K562 (cell line): ENCODE data around the gene SLC22A1. TPM values are rescaled to one million over a fixed set of nuclear protein-coding genes. Genes with fewer than 3 reads are reported as not detected.

Source experiments
- CC2D1A ChIP-seq: fragments of 450-650 bp; IDR thresholded peaks from 2 replicates; pipeline ENCODE4 v1.6.1; 2017; ENCODE audit warnings: mild to moderate bottlenecking
- DLX4 ChIP-seq: fragments of 250-450 bp; sonication (Bioruptor Pico); IDR thresholded peaks from 2 replicates; pipeline ENCODE4 v1.6.1; 2021; ENCODE audit warnings: mild to moderate bottlenecking
- DPF2 ChIP-seq: fragments of 450-650 bp; IDR thresholded peaks from 2 replicates; pipeline ENCODE4 v1.6.1; 2016
- ETS1 ChIP-seq: conservative IDR thresholded peaks from 2 replicates; pipeline ENCODE4 v1.6.1; 2011; ENCODE audit warnings: low read depth, mild to moderate bottlenecking, low read length; ENCODE audit not compliant: control insufficient read depth
- GATA2 ChIP-seq: sonication (generic); formaldehyde crosslinking; IDR thresholded peaks from 2 replicates; pipeline ENCODE4 v1.4.0; 2020; ENCODE audit warnings: mild to moderate bottlenecking, missing genetic modification reagents
- HDAC6 ChIP-seq: IDR thresholded peaks from 2 replicates; pipeline ENCODE4 v1.6.1; 2012; ENCODE audit warnings: low read depth, mild to moderate bottlenecking, control low read depth, inconsistent platforms, low read length, moderate library complexity
- MYNN ChIP-seq, 2 experiments: sonication (generic); formaldehyde crosslinking in 1 of 2; IDR thresholded peaks; 2 replicates each; pipeline versions ENCODE4 v1.5.0 to v1.6.1; 2016 to 2020; ENCODE audit warnings: antibody characterized with exemption in 1 of 2, missing genetic modification reagents in 1 of 2
- NBN ChIP-seq: fragments of 450-650 bp; IDR thresholded peaks from 2 replicates; pipeline ENCODE4 v1.6.1; 2016; ENCODE audit warnings: low read depth, mild to moderate bottlenecking
- NCOA2 ChIP-seq, 2 experiments: fragments of 450-650 bp; IDR thresholded peaks; 2 replicates each; pipeline ENCODE4 v1.6.1; 2018; ENCODE audit warnings: mild to moderate bottlenecking in 2 of 2, moderate library complexity in 1 of 2; ENCODE audit not compliant: partially characterized antibody in 2 of 2
- NUFIP1 ChIP-seq: fragments of 450-650 bp; IDR thresholded peaks from 2 replicates; pipeline ENCODE4 v1.6.1; 2018; ENCODE audit not compliant: partially characterized antibody
- PHF20 ChIP-seq: fragments of 450-650 bp; IDR thresholded peaks from 2 replicates; pipeline ENCODE4 v1.6.1; 2018; ENCODE audit not compliant: partially characterized antibody
- RCOR1 ChIP-seq, 2 experiments: IDR thresholded peaks; 2 replicates each; pipeline ENCODE4 v1.6.1; 2012; ENCODE audit warnings: low read depth in 2 of 2, low read length in 2 of 2, borderline replicate concordance in 1 of 2, improper control_type of control experiment in 1 of 2
- REST ChIP-seq, 2 experiments: fragments of 450-650 bp; formaldehyde crosslinking in 1 of 2; IDR thresholded peaks; 2 replicates each; pipeline versions ENCODE4 v1.4.0 to v1.6.1; 2014 to 2020; ENCODE audit warnings: mild to moderate bottlenecking in 2 of 2, borderline replicate concordance in 1 of 2, low read depth in 1 of 2
- RUNX1 ChIP-seq: sonication (generic); IDR thresholded peaks from 2 replicates; pipeline ENCODE4 v1.6.1; 2016; ENCODE audit warnings: antibody characterized with exemption, low read depth
- TRIM24 ChIP-seq, 2 experiments: fragments of 450-650 bp; IDR thresholded peaks; 2 replicates each; pipeline ENCODE4 v1.6.1; 2016
- ZNF134 ChIP-seq: fragments of 250-450 bp; sonication (Bioruptor Pico); conservative IDR thresholded peaks from 2 replicates; pipeline ENCODE4 v1.4.0; 2020
- ZNF354B ChIP-seq: fragments of 250-450 bp; sonication (Bioruptor Pico); IDR thresholded peaks from 2 replicates; pipeline ENCODE4 v1.4.0; 2020
- ZNF384 ChIP-seq: IDR thresholded peaks from 2 replicates; pipeline ENCODE4 v1.6.1; 2012; ENCODE audit warnings: low read depth, low read length, improper control_type of control experiment
- ZSCAN29 ChIP-seq: fragments of 450-650 bp; IDR thresholded peaks from 2 replicates; pipeline ENCODE4 v1.6.1; 2017
- polyA plus RNA-seq, 8 experiments: library from polyadenylated mRNA; depleted of rRNA in 4 of 8; stranded (reverse) in 5 of 8; unstranded in 3 of 8; fragments of >200 nt; fragmentation: Nextera tagmentation in 2 of 8; fragmentation: Illumina TruSeq in 1 of 8; extraction: Ambion mirVana in 2 of 8; extraction: Trizol in 1 of 8; gene quantifications; 2 replicates each; pipeline versions ENCODE4 v1.2.1 to v1.2.3, GENCODE V29; 2011 to 2014; ENCODE audit warnings: inconsistent platforms in 1 of 8, missing spikeins in 1 of 8
- total RNA-seq, 7 experiments: library from RNA; depleted of rRNA in 6 of 7; stranded (reverse); fragments of >200 nt in 6 of 7; fragmentation: Illumina TruSeq in 2 of 7; extraction: Trizol in 2 of 7; gene quantifications; 2 replicates each; pipeline versions ENCODE4 v1.2.1 to v1.2.3, GENCODE V29; 2011 to 2021; ENCODE audit warnings: low replicate concordance in 1 of 7

SLC22A1 gene
- total and polyA plus RNA-seq, 9 of the 15 experiments (the other 6 are each of a cell fraction or from before 2014, with no cell fraction given): 0.11 to 0.60 (median 0.26) TPM; not detected in 4

- TF ChIP-seq REST (IDR thresholded peaks at IDR 0.05; ENCODE audit: borderline replicate concordance): peak; percentile 18; the same call in 1 of the 2 replicates
- no peak for TF ChIP-seq REST (CRISPR knock-in tag; IDR thresholded peaks at IDR 0.05; ENCODE audit: low read depth)
- TF ChIP-seq HDAC6: no peak
- 0 out of 2 replicates have a peak, but pooled peaks have one; percentile 6 for TF ChIP-seq ZNF354B
- peak; percentile 67 for TF ChIP-seq PHF20
- TF ChIP-seq RUNX1: peak; percentile 88
- TF ChIP-seq NBN: peak; percentile 99
- TF ChIP-seq ZNF384: no peak
- peak; percentile 100 for TF ChIP-seq GATA2 (CRISPR knock-in tag)
- TF ChIP-seq CC2D1A: peak; percentile 99
- TF ChIP-seq ZNF134: peak; percentile 45
- TF ChIP-seq TRIM24 (IDR thresholded peaks at IDR 0.05): peak; percentile 98
- no peak for TF ChIP-seq DLX4
- TF ChIP-seq ETS1: peak; percentile 91
- TF ChIP-seq MYNN (IDR thresholded peaks at IDR 0.05): peak; percentile 86; the same call in 1 of the 2 replicates
- TF ChIP-seq MYNN (CRISPR knock-in tag; IDR thresholded peaks at IDR 0.05): no peak
- TF ChIP-seq NCOA2 (IDR thresholded peaks at IDR 0.05; ENCODE audit: partially characterized antibody in 2 of 2): peak in 1 of 2 experiments; percentile 88
- peak; percentile 99 for TF ChIP-seq DPF2
- no peak for TF ChIP-seq ZSCAN29
- TF ChIP-seq RCOR1 (IDR thresholded peaks at IDR 0.05; ENCODE audit: borderline replicate concordance in 1 of 2, low read depth in 2 of 2, low read length in 2 of 2): peak; percentile 97 to 99
- peak; percentile 48 for TF ChIP-seq NUFIP1
Observed at GRCh38 chr6:160101277-160102205, 20.1 kb upstream of the SLC22A1 start (continued).
